K562 (cell line): ENCODE results near the gene GRK3. TPM values are rescaled to one million over a fixed set of nuclear protein-coding genes. Genes with fewer than 3 reads are reported as not detected.
A peak's percentile ranks its signal among the peaks of the same experiment; 100 is the strongest.

Experiments
- COPS2 ChIP-seq: fragments of 450-650 bp; conservative IDR thresholded peaks from 2 replicates; pipeline ENCODE4 v1.6.1; 2016; ENCODE audit warnings: mild to moderate bottlenecking, moderate library complexity
- MGA ChIP-seq: fragments of 450-650 bp; IDR thresholded peaks from 2 replicates; pipeline ENCODE4 v1.6.1; 2016; ENCODE audit warnings: mild to moderate bottlenecking, moderate library complexity
- MYC ChIP-seq, 2 experiments: fragments of 250-450 bp in 1 of 2; sonication (Bioruptor Pico) in 1 of 2; IDR thresholded peaks; 2 replicates each; pipeline versions ENCODE4 v1.5.1 to v1.6.1; 2012 to 2021; ENCODE audit warnings: low read depth in 2 of 2, borderline replicate concordance in 1 of 2, improper control_type of control experiment in 1 of 2, low read length in 1 of 2, mild to moderate bottlenecking in 1 of 2, moderate library complexity in 1 of 2
- NCOR1 ChIP-seq: fragments of 450-650 bp; IDR thresholded peaks from 2 replicates; pipeline ENCODE4 v1.6.1; 2016; ENCODE audit warnings: mild to moderate bottlenecking, moderate library complexity
- POLR2G ChIP-seq: fragments of 200-400 bp; formaldehyde crosslinking; IDR thresholded peaks from 2 replicates; pipeline ENCODE4 v1.6.1; 2017; ENCODE audit warnings: low read depth, mild to moderate bottlenecking, antibody characterized with exemption, low read length, moderate library complexity
- RBBP5 ChIP-seq: fragments of 200-600 bp; sonication (generic); IDR thresholded peaks from 2 replicates; pipeline ENCODE4 v1.6.1; 2012; ENCODE audit warnings: borderline replicate concordance, mild to moderate bottlenecking, low read length, control low read depth, inconsistent platforms; ENCODE audit not compliant: insufficient read depth, poor library complexity, severe bottlenecking
- TARDBP ChIP-seq: fragments of 450-650 bp; IDR thresholded peaks from 2 replicates; pipeline ENCODE4 v1.6.1; 2016
- VEZF1 ChIP-seq: fragments of 200-800 bp; sonication (Bioruptor generic); IDR thresholded peaks from 2 replicates; pipeline ENCODE4 v1.6.1; 2017; ENCODE audit warnings: missing genetic modification characterization, missing compliant biosample characterization
- YY1 ChIP-seq, 3 experiments: IDR thresholded peaks; 2 replicates each; pipeline ENCODE4 v1.6.1; 2011; ENCODE audit warnings: low read length in 2 of 3, mild to moderate bottlenecking in 2 of 3, moderate library complexity in 2 of 3, borderline replicate concordance in 1 of 3, control low read depth in 1 of 3, low read depth in 1 of 3; ENCODE audit not compliant: insufficient read depth in 3 of 3, insufficient replicate concordance in 2 of 3, control insufficient read depth in 1 of 3, insufficient read length in 1 of 3; ENCODE audit errors: extremely low read depth in 1 of 3
- ZNF274 ChIP-seq: IDR thresholded peaks from 2 replicates; pipeline ENCODE4 v1.6.1; 2011; ENCODE audit warnings: low read depth, mild to moderate bottlenecking, low read length, moderate library complexity, borderline replicate concordance
- polyA plus RNA-seq, 8 experiments: library from polyadenylated mRNA; depleted of rRNA in 4 of 8; stranded (reverse) in 5 of 8; unstranded in 3 of 8; fragments of >200 nt; fragmentation: Nextera tagmentation in 2 of 8; fragmentation: Illumina TruSeq in 1 of 8; extraction: Ambion mirVana in 2 of 8; extraction: Trizol in 1 of 8; gene quantifications; 2 replicates each; pipeline versions ENCODE4 v1.2.1 to v1.2.3, GENCODE V29; 2011 to 2014; ENCODE audit warnings: inconsistent platforms in 1 of 8, missing spikeins in 1 of 8
- total RNA-seq, 7 experiments: library from RNA; depleted of rRNA in 6 of 7; stranded (reverse); fragments of >200 nt in 6 of 7; fragmentation: Illumina TruSeq in 2 of 7; extraction: Trizol in 2 of 7; gene quantifications; 2 replicates each; pipeline versions ENCODE4 v1.2.1 to v1.2.3, GENCODE V29; 2011 to 2021; ENCODE audit warnings: low replicate concordance in 1 of 7

GRK3 gene
- total and polyA plus RNA-seq, 9 of the 15 experiments (the other 6 are each of a cell fraction or from before 2014, with no cell fraction given), result 1.4 to 7.6 (median 3.6) TPM

- TF ChIP-seq MGA, result peak; percentile 94
- TF ChIP-seq ZNF274, result no peak
- TF ChIP-seq VEZF1 (CRISPR knock-in tag), result peak; percentile 96
- TF ChIP-seq MYC (IDR thresholded peaks at IDR 0.05; ENCODE audit: low read depth, low read length), result peak; percentile 93
- TF ChIP-seq MYC (CRISPR knock-in tag; IDR thresholded peaks at IDR 0.05; ENCODE audit: borderline replicate concordance, low read depth), result no peak
- TF ChIP-seq NCOR1, result peak; percentile 82
- TF ChIP-seq COPS2, result no peak
- TF ChIP-seq TARDBP, result 0 out of 2 replicates have a peak, but pooled peaks have one; percentile 64
- peak; percentile 10 for TF ChIP-seq RBBP5
- peak in 1 of 3 experiments; percentile 54 for TF ChIP-seq YY1 (IDR thresholded peaks at IDR 0.05; ENCODE audit: borderline replicate concordance in 1 of 3, control insufficient read depth in 1 of 3, extremely low read depth in 1 of 3, insufficient read depth in 3 of 3, insufficient read length in 1 of 3, insufficient replicate concordance in 2 of 3, low read depth in 1 of 3, low read length in 2 of 3)
- TF ChIP-seq POLR2G, result peak; percentile 77
Observed at GRCh38 chr22:25741692-25742626, 177.5 kb downstream of the GRK3 start, which contains the start of gene MYO18B (continued).
